GM10266 (cell line): ENCODE measurements around the gene COTL1.

Source experiments
- DNase-seq: peaks from one replicate; pipeline ENCODE4 v3.0.0; 2012; ENCODE audit errors: extremely low spot score
- TF ChIP-seq, protein P1 (sequence below): IDR thresholded peaks from 2 replicates; pipeline ENCODE4 v1.5.1; 2012; ENCODE audit warnings: mild to moderate bottlenecking, low read depth; ENCODE audit not compliant: control insufficient read depth, insufficient read depth; ENCODE audit errors: missing control alignments

The COTL1 gene

DNA sequence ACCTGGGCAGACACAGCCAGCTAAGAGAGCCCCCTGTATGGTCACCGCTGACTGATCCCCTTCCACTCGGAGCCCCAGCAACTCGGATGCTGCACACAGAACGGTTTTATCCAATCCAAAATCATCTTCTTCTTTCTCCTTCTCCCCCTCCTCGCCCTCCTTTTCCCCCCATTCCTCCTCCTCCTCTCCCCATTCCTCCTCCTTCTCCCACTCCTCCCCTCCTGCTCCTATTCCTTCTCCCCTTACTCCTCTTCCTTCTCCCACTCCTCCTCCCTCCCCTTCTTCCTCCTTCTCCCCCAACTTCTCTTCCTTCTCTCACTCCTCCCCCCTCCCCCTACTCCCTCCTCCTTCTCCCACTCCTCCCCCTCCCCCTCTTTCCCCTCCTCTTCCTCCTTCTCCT is 83.1 kb downstream of the COTL1 start:
- TF ChIP-seq, protein P1, sequence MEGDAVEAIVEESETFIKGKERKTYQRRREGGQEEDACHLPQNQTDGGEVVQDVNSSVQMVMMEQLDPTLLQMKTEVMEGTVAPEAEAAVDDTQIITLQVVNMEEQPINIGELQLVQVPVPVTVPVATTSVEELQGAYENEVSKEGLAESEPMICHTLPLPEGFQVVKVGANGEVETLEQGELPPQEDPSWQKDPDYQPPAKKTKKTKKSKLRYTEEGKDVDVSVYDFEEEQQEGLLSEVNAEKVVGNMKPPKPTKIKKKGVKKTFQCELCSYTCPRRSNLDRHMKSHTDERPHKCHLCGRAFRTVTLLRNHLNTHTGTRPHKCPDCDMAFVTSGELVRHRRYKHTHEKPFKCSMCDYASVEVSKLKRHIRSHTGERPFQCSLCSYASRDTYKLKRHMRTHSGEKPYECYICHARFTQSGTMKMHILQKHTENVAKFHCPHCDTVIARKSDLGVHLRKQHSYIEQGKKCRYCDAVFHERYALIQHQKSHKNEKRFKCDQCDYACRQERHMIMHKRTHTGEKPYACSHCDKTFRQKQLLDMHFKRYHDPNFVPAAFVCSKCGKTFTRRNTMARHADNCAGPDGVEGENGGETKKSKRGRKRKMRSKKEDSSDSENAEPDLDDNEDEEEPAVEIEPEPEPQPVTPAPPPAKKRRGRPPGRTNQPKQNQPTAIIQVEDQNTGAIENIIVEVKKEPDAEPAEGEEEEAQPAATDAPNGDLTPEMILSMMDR: no peak
- DNase-seq: no peak

DNA sequence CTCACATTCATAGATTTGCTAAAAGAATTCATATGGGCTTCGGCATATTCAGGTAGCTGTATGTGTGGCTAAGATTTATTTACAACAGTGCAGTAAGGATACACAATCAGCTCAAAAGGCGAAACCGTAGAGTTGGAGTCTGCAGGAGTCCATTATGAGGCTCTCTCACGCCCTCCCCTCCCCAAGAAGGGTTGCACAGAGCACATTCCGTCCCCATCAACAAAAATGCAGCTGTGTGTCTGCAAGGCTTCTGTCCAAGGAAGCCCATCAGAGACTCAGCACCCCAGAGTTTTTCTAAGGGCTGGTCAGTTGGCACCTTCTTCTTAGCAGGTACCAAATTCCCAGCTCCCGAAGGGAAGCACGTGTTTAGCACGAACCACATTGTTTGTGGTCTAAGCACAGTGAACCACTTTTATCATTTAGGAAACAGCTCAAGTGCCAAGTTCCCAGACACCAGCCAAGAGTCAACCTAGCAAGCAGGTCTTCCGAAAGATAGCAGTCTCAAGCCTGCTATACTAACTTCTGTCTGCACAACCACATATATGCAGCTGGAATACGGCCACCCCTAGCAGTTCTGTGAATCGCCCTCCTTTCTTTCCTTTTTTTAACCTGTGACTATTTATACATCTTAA is 84.9 kb downstream of the COTL1 start:
- TF ChIP-seq, protein P1: no peak
- no peak for DNase-seq

DNA sequence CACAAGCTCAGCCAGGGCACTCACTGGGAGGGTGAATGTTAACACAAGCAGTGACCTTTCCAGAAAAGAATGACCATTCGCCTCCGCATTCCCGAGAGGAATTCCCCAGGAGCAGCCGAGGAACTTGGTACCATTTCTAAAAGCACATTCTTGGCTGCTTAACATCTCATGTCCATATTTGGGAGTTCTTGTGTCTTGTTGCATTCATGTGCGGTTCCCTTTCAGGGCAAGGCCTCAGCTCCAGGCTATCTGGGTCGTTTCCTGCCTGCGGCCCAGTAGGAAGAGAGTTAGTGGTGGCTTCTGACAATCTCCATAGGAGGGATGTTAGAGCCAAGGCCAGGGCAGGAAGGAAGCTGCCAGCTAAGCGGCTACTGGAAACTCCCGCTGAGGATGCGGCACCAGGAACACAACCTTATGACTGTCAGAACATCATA is 85.6 kb downstream of the COTL1 start:
- TF ChIP-seq, protein P1: no peak
- DNase-seq: no peak

GRCh38 chr16:84531671-84532111 is 86.2 kb downstream of the COTL1 start:
- TF ChIP-seq, protein P1: no peak
- DNase-seq: no peak

- DNase-seq: no peak
- TF ChIP-seq, protein P1: no peak
Observed at GRCh38 chr16:84530590-84530989, 87.3 kb downstream of the COTL1 start.

GRCh38 chr16:84529607-84530006 is 88.3 kb downstream of the COTL1 start:
- TF ChIP-seq, protein P1: no peak
- DNase-seq: no peak

DNA sequence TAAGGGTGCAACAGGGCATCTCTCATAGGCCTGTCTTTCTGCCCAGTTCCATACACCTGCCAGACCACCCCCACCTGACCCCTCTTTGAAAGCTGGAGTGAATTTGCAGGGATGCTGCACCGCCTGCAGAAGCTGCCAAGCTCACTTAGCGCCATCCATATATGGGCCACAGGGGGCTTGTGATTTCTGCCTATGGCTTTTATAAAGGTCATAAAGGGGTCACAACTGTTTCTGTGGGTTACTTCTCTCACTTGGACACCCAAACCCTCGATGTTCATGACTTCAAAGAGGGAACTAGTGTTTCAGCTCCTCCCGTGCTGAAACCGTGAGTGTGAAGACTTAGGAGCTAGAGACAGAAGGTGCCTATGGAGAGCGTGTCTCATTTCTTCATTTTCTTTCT is 89.6 kb downstream of the COTL1 start:
- DNase-seq: no peak
- TF ChIP-seq, protein P1: no peak
